Head of caudate nucleus (tissue), 42 donors: ENCODE results near the gene ARHGEF4.

Experiments used
- DNase-seq, 42 donors: peaks; one replicate each; pipeline versions ENCODE4 v3.0.0 to v3.0.0-alpha.2; 2020 to 2021; ENCODE audit warnings: mixed read lengths in 7 of 42
- intact Hi-C: fragments of 100-400 bp; cut with DNase I; formaldehyde crosslinking; loops from one replicate; pipeline ENCODE4 v1.15.0; 2022

ARHGEF4 gene

GRCh38 chr2:130836501-130837174 is at the start of gene ARHGEF4:
Gene ARHGEF4, plus strand, starts transcription at chr2:130836914. Its CDS starts 40 bp downstream, at chr2:130836954.
- intact Hi-C loops: no loop called here
- DNase-seq: peak in 28 of 42 donors; percentile 35 to 75 (median 56)

- DNase-seq: no peak
- intact Hi-C loops: no loop called here
Observed at GRCh38 chr2:130787841-130788240, 48.9 kb upstream of the ARHGEF4 start.

GRCh38 chr2:130790312-130790711 is 46.4 kb upstream of the ARHGEF4 start:
- intact Hi-C loops: no loop called here
- DNase-seq: no peak

GRCh38 chr2:130790804-130791616 is 45.7 kb upstream of the ARHGEF4 start:
- peak in 39 of 42 donors; percentile 19 to 90 (median 68) for DNase-seq
- intact Hi-C loops: no loop called here

GRCh38 chr2:130791617-130791939 is 45.1 kb upstream of the ARHGEF4 start:
- intact Hi-C loops: no loop called here
- DNase-seq: peak in 3 of 42 donors; percentile 29 to 53 (median 35)

GRCh38 chr2:130795431-130795830 is 41.3 kb upstream of the ARHGEF4 start:
- DNase-seq: peak in 1 of 42 donors; percentile 9
- intact Hi-C loops: no loop called here

GRCh38 chr2:130796290-130796689 is 40.4 kb upstream of the ARHGEF4 start:
- no peak for DNase-seq
- intact Hi-C loops: loop anchor here (2.0 kb wide), 1 partner anchor 125 kb away; no protein-coding TSS in a partner anchor

- intact Hi-C loops: loop anchor here (2.0 kb wide), 2 partner anchors 75 to 123 kb away; no protein-coding TSS in a partner anchor
- peak; percentile 77 to 99 (median 95) for DNase-seq
Observed at GRCh38 chr2:130797493-130798435, 39.0 kb upstream of the ARHGEF4 start.

- peak in 37 of 42 donors; percentile 35 to 85 (median 65) for DNase-seq
- intact Hi-C loops: loop anchor here (2.0 kb wide), 1 partner anchor 74 kb away; no protein-coding TSS in a partner anchor
Observed at GRCh38 chr2:130798472-130799218, 38.1 kb upstream of the ARHGEF4 start.

GRCh38 chr2:130799295-130799694 is 37.4 kb upstream of the ARHGEF4 start:
- intact Hi-C loops: loop anchor here (2.0 kb wide), 1 partner anchor 74 kb away; no protein-coding TSS in a partner anchor

GRCh38 chr2:130805613-130806012 is 31.1 kb upstream of the ARHGEF4 start:
- no peak for DNase-seq
- intact Hi-C loops: no loop called here

More at GRCh38 chr2:130799295-130799694, 37.4 kb upstream of the ARHGEF4 start:
- no peak for DNase-seq

GRCh38 chr2:130806370-130806769 is 30.3 kb upstream of the ARHGEF4 start:
- intact Hi-C loops: no loop called here
- peak in 1 of 42 donors; percentile 35 for DNase-seq

GRCh38 chr2:130807659-130808385 is 28.9 kb upstream of the ARHGEF4 start:
- peak in 12 of 42 donors; percentile 33 to 68 (median 52) for DNase-seq
- intact Hi-C loops: no loop called here

GRCh38 chr2:130808482-130809268 is 28.0 kb upstream of the ARHGEF4 start:
- intact Hi-C loops: no loop called here

GRCh38 chr2:130810490-130810889 is 26.2 kb upstream of the ARHGEF4 start:
- DNase-seq: peak in 1 of 42 donors; percentile 5
- intact Hi-C loops: no loop called here

More at GRCh38 chr2:130808482-130809268, 28.0 kb upstream of the ARHGEF4 start:
- DNase-seq: peak in 2 of 42 donors; percentile 0 to 37

GRCh38 chr2:130813722-130814121 is 23.0 kb upstream of the ARHGEF4 start:
- peak in 5 of 42 donors; percentile 2 to 37 (median 10) for DNase-seq
- intact Hi-C loops: no loop called here
